Measurements from ENCODE around the gene MMP15.

MMP15 gene

DNA sequence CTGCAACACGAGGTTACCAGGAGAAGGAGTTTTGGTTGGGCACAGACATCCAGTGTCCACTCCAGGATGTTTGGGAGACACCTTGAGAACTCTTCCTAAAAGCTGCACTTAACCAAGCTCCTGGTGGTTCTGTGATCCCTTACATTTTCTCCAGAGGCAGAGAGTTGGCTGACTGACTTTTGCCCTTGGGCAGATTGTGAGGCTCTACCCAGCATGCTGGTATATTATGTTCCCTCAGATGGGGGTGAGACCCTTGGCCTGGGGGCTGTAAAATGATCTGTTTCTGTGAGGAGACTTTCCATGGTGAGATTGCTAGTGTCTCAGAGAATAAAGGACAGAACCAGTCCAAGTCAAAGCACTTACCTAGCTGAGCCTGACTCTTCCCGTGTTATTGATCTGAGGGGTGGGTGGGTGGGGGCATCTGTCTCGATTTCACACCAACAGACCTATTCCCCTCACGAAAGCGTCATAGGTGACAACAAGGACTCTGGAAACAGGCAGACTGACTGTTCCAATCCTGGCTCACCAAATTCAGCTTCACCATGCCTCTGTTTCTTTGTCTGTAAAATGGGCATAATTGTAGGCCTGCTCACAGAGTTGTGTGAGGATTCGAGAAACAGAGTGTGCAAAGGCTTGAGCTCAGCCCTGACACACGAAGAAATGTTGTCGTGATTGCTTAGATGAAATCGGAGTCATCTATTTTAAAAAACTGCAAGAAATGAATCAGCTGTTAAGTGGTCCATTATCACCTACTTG is 12.2 kb upstream of the MMP15 start:
- H3K9me3 ChIP-seq (ENCODE audit: low read length): no peaks in the 10 kb centered on the region
- H3K79me2 ChIP-seq (ENCODE audit: insufficient read depth, low read length): no peaks in the 10 kb centered on the region
- H3K4me1 ChIP-seq (ENCODE audit: insufficient read depth, low read length, severe bottlenecking): no peaks in the 10 kb centered on the region
- no peak overlapping the region for H3K9ac ChIP-seq (ENCODE audit: low read length)
- H3K36me3 ChIP-seq (ENCODE audit: insufficient read depth, low read length): peaks cover 34% of the 10 kb centered on the region; the same call in 1 of the 2 replicates
- H4K20me1 ChIP-seq (ENCODE audit: insufficient read depth, low read length): no peaks in the 10 kb centered on the region
- H3K27ac ChIP-seq (ENCODE audit: low read depth, low read length, poor library complexity, severe bottlenecking): no peak overlapping the region
- H3K4me2 ChIP-seq (ENCODE audit: low read length): no peak overlapping the region
- no peak for TF ChIP-seq EZH2 (IDR thresholded peaks at IDR 0.05; ENCODE audit: borderline replicate concordance, low read length)
- H3F3A ChIP-seq (ENCODE audit: insufficient read depth, low read length): no peaks in the 10 kb centered on the region
- no peak overlapping the region for H3K4me3 ChIP-seq (ENCODE audit: low read depth, low read length, poor library complexity, severe bottlenecking)
- H3K27me3 ChIP-seq (ENCODE audit: insufficient read depth, low read length): no peaks in the 10 kb centered on the region
- H2AFZ ChIP-seq (ENCODE audit: low read length): no peak overlapping the region
- no peaks in the 10 kb centered on the region for H3K9me2 ChIP-seq (ENCODE audit: low read depth, low read length)

DNA sequence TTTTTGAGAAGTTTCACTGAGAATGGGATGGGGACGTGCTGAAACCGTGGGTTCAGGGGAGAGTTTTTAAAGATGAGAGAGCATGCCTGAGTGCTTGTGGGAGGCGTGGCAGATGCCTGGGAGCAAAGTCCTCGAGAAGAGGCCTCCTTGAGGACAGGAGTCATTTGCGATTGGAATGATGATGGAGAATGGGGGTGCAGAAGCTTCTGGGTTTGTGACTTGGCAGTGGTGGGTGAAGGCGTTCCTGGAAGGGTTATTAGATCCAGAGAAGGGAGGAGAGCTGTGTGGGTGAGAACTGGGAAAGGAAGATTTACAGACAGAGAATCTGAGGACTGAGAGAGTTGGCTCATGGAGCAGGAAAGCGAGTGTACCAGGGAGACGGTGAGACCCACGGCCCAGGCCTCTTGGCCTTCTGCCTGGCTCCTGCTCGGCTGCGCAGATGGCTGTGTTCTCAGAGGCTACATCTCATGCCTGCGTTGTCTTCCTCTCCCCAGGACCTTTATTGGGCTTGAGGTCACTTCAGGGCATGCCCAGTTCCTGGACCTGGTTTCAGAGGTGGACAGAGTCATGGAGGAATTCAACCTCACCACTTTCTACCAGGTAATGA is 8.6 kb upstream of the MMP15 start:
- Histone ChIP-seq H3K79me2 (ENCODE audit: insufficient read depth, low read length) (no peaks in the 10 kb centered on the region), H3K9me2 (ENCODE audit: low read depth, low read length) (no peaks in the 10 kb centered on the region), H3K27me3 (ENCODE audit: insufficient read depth, low read length) (no peaks in the 10 kb centered on the region), H3K36me3 (ENCODE audit: insufficient read depth, low read length) (peaks cover 27% of the 10 kb centered on the region; the same call in 1 of the 2 replicates), H3K4me3 (ENCODE audit: low read depth, low read length, poor library complexity, severe bottlenecking) (no peak overlapping the region), H3K9ac (ENCODE audit: low read length) (no peak overlapping the region), H2AFZ (ENCODE audit: low read length) (no peak overlapping the region), H3K4me1 (ENCODE audit: insufficient read depth, low read length, severe bottlenecking) (no peaks in the 10 kb centered on the region), H4K20me1 (ENCODE audit: insufficient read depth, low read length) (no peaks in the 10 kb centered on the region), H3K4me2 (ENCODE audit: low read length) (no peak overlapping the region), H3K9me3 (ENCODE audit: low read length) (no peaks in the 10 kb centered on the region), H3F3A (ENCODE audit: insufficient read depth, low read length) (no peaks in the 10 kb centered on the region), H3K27ac (ENCODE audit: low read depth, low read length, poor library complexity, severe bottlenecking) (no peak overlapping the region)
- no peak for TF ChIP-seq EZH2 (IDR thresholded peaks at IDR 0.05; ENCODE audit: borderline replicate concordance, low read length)
- TF ChIP-seq, protein P1, sequence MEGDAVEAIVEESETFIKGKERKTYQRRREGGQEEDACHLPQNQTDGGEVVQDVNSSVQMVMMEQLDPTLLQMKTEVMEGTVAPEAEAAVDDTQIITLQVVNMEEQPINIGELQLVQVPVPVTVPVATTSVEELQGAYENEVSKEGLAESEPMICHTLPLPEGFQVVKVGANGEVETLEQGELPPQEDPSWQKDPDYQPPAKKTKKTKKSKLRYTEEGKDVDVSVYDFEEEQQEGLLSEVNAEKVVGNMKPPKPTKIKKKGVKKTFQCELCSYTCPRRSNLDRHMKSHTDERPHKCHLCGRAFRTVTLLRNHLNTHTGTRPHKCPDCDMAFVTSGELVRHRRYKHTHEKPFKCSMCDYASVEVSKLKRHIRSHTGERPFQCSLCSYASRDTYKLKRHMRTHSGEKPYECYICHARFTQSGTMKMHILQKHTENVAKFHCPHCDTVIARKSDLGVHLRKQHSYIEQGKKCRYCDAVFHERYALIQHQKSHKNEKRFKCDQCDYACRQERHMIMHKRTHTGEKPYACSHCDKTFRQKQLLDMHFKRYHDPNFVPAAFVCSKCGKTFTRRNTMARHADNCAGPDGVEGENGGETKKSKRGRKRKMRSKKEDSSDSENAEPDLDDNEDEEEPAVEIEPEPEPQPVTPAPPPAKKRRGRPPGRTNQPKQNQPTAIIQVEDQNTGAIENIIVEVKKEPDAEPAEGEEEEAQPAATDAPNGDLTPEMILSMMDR (IDR thresholded peaks at IDR 0.05; ENCODE audit: low read length): no peak

DNA sequence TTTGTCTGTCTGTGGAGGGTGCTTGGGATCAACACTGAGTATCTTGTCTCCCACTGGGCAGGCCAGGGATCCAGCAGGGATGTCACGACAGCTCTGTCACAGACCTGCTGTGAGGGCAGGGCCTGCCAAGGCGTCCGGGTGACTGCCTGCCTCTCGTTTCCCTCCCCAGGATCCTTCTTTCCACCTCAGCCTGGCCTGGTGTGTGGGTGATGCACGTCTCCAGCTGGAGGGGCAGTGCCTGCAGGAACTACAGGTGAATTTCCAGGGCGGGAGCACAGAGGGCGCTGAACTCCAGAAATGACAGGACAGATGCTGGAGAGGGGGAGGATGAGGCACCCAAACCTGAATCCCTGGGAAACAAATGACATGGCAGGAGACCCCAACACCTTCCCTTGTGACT is 6.8 kb upstream of the MMP15 start:
- Histone ChIP-seq H3F3A (ENCODE audit: insufficient read depth, low read length) (no peaks in the 10 kb centered on the region), H3K27me3 (ENCODE audit: insufficient read depth, low read length) (no peaks in the 10 kb centered on the region), H3K4me1 (ENCODE audit: insufficient read depth, low read length, severe bottlenecking) (no peaks in the 10 kb centered on the region), H3K9ac (ENCODE audit: low read length) (no peak overlapping the region), H2AFZ (ENCODE audit: low read length) (no peak overlapping the region), H3K4me3 (ENCODE audit: low read depth, low read length, poor library complexity, severe bottlenecking) (no peak overlapping the region), H3K4me2 (ENCODE audit: low read length) (no peak overlapping the region), H3K9me2 (ENCODE audit: low read depth, low read length) (no peaks in the 10 kb centered on the region), H3K36me3 (ENCODE audit: insufficient read depth, low read length) (peaks cover 16% of the 10 kb centered on the region; the same call in 1 of the 2 replicates), H3K9me3 (ENCODE audit: low read length) (no peaks in the 10 kb centered on the region), H3K79me2 (ENCODE audit: insufficient read depth, low read length) (no peaks in the 10 kb centered on the region), H3K27ac (ENCODE audit: low read depth, low read length, poor library complexity, severe bottlenecking) (no peak overlapping the region), H4K20me1 (ENCODE audit: insufficient read depth, low read length) (no peaks in the 10 kb centered on the region)
- TF ChIP-seq, protein P1 (IDR thresholded peaks at IDR 0.05; ENCODE audit: low read length): no peak
- TF ChIP-seq EZH2 (IDR thresholded peaks at IDR 0.05; ENCODE audit: borderline replicate concordance, low read length): no peak
